HG03280 (cell line): Measurements from ENCODE around the gene KRTAP20-3.

Experiments used
- ATAC-seq: cut with Tn5 transposase; IDR thresholded peaks from one replicate; pipeline ENCODE4 v1.9.1; 2021; ENCODE audit warnings: mild to moderate bottlenecking, moderate library complexity; ENCODE audit not compliant: unreplicated experiment

The KRTAP20-3 gene

DNA sequence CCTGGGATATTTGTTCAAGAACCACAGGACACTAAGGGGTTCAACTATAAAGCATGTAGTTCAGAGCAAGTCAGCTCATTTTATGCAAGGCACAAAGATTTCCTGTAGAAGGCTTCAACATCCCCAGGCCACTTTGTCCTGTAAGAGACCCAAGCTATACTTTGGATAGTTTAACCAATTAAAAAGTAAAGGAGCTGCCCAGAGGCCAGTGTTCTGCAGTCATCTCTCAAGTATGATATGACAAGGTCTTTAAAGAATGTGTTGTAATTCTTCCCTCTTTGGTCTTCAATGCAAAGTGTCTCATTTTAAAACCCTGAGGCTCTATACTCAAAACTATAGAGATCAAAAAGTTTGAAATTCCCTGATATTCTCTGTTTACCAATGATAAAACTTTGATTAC, 34.1 kb downstream of the KRTAP20-3 start:
- no peak for ATAC-seq

DNA sequence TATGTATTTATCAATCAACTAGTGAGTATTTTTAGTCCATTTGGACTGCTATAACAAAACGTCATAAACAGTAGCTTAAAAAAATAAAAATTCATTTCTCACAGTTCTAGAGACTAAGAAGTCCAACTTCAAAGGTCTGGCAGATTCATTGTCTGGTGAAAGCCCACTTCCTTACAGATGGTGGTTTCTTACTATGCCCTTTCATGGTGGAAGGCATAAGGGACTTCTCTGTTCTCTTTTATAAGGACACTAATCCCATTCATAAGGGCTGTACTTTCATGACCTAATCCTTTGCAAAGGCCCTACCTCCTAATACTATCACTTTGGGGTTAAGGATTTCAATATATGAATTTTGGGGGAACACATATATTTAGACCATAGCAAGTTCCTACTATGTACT, 37.9 kb downstream of the KRTAP20-3 start:
- no peak for ATAC-seq

DNA sequence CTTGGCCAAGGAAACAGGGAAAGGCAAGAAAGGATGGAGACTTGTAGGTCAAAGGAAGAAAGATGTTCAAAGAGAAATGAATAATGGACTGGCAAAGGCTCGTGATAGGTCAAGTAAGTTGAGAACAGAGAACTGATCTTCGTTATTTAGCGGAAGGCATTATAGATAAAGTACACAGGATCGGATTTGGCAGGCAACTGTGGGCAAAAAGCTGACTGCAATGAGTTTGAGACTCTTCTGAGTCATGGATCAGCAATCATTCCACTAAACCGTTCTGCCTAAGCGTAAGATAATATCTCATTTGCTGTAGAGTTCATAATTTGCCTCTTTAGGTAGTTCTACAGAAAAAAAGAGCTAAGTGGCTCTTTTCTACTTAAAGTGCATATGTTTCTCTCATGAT, 41.8 kb downstream of the KRTAP20-3 start:
- ATAC-seq = no peak

DNA sequence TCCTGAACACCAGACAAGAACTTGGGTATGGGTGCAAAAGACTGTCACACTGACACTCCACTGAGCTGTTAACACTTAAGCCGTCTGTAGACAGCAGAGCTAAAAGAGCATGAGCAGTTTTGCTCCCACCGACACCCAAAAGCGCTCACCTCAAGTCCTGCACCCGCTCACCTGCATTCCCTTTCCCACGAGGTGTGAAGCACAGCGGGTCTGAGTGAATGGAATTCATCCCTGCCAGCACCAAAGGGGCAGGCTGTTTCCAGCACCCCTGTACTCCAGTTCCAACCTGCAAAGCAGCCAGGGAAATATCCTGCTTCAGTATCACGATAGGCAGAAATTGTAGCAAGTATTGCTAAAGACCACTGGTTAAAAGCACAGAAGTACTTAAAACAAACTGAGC, 47.2 kb downstream of the KRTAP20-3 start:
- no peak for ATAC-seq
